GM19025 (cell line): ENCODE measurements around the gene TCERG1L.
"Not testable (repeated sequence)": the region's sequence is repeated elsewhere in the genome, so short reads cannot be mapped to it uniquely, and the experiment has no call there.

Experiments
- ATAC-seq: cut with Tn5 transposase; IDR thresholded peaks from one replicate; pipeline ENCODE4 v1.9.1; 2021; ENCODE audit warnings: mild to moderate bottlenecking, low read depth, moderate library complexity; ENCODE audit not compliant: unreplicated experiment

TCERG1L gene

DNA sequence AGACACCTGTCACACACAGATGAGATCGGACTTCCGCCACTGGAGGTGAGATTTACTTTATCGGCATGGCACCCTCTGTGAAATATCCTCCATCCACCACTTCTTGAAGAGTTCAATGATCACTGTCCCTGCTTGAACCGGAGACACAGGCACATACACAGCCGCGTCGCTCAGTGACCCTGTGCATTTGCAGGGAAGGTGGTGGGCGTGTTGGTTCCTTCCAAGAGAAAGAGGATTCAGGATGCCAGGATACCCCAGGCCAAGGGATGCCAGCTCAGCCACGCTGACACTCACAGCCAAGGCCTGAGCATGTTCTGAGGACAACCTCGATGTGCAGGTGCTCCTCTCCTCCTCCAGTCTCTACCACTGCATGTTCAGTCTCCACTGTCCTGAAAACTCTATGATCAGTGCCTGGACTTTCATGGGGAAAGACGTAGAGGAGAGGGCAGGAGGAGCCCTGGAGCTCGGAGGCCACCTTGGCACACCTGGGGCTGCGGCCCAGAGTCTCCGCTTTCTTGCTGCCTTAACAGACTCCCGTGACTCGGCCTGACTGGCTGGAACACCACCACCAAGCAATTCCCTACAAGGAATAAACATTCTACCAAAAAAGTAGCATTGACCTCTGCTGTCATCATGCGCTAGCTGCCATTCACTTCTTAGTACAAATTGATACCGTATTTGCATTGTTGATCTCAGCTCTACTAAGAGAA lies 115.2 kb downstream of the TCERG1L start:
- ATAC-seq: no peak

DNA sequence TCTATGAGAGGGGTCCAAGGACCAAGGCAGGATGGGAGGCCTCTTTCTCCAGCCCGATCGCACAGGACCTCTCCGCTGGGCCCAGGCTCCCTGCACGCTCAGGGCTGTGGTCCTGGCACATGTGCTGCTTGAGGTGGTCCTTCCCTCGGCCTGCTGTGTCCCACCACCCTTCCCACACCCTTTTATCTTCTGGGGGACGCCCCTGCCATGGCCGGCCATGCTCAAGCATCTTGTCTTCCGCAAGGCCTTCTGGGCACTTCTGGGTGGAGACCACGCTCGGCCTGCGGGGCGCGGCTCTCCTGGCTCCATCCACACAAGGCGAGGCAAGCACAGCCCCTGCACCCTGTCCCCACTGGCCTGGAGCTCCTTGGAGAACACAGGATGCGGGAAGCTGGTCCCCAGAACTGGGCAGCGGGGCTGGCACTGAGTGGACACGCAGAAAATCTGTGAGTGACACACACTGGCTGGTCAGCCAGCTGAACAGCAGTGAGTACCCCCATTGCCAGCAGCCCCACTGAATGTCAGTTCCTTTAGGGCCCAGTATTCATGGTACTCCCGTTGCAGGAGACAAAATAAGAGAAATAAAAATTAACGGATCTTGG lies 115.9 kb downstream of the TCERG1L start:
- ATAC-seq: no peak

DNA sequence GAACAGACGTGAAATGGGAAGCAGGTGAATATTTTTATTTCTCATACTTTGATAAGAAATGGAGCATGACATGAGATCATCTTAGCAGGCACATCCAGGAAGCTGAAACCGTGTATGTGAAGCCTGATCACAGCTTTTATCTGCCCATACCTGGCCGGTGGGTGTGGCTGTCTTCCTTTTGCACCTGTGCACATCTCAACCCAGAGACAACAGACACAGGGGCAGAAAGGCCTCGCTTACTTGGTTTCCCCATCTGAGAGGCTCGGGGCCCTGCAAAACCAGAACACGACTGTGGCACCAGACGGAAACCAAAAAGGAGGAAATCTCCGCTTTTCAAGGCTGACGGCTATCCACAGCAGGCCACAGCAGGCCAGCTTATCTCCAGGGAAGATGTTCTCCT lies 116.4 kb downstream of the TCERG1L start:
- no peak for ATAC-seq

DNA sequence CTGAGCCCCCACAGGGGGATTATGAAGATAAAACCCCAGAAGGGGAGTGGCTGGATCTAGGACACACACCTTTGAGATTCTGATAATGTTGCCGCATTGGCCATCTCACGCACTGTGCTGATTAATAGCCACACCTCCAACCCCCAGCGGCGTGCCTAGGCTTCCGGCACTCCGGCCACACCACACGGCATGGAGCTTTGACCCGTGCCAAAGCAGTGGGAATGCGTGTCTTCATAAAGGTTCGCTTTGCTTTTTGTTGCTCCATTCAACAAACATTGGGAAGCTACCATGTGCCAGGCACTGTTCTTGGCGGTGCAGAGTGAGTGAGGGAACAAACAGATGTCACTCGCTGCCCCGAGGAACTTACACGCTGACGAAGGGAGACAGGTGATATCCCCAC lies 117.6 kb downstream of the TCERG1L start:
- no peak for ATAC-seq

DNA sequence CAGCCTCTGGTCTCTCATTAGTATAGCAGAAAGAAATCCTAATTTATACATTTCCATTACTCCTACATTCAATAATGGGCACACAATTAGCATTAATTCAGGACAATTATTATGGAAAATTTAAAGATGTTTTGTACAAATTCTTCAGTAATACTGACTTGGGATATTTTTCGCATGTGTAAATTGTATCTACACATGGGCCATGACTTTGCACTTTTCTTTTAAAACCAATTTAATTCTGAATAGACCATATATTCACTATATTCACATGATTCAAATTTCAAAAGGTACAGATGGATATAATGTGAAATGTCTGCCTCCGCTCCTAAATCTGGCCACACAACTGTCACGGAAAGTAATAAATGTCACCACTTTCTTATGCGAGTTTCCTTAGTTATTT lies 123.0 kb downstream of the TCERG1L start:
- no peak for ATAC-seq

DNA sequence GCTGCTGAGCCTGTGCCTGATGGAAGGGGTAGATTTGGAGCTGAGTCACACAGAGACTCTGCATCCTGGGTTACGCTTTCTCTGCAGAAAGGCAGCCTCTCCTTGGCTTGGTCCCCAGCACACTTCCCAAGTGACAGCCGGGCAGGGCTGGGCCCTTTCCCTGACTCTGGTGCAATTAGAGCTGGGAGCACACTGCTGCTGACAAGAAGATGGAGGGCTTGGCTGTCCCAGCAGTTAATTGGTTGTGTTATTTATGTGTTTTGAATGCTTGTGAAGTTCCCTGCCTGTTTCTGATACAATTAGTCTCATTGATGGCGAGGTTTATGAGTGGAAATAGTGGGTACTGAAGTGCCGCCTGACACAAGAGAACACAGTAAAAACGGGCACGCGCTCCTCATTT lies 123.6 kb downstream of the TCERG1L start:
- no peak for ATAC-seq

DNA sequence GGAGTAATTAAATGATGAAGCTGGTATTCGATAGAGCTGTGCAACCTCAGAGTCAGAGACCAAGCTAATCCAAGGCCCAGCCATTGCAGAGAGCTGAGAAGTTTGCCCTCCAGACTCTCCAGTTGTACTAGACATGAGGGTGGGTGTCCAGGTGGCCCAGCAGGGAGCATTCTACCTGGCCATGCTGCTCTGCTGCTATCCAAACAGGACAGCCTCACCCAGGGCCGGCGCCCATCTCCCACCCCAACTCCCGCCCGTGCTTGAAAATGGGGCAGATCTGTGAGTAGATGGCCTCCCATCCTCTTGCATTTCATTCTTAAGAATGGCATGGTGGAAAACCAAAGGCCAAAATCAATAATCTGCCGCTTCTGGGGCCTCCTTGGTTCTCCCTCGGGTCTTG lies 124.2 kb downstream of the TCERG1L start:
- no peak for ATAC-seq

DNA sequence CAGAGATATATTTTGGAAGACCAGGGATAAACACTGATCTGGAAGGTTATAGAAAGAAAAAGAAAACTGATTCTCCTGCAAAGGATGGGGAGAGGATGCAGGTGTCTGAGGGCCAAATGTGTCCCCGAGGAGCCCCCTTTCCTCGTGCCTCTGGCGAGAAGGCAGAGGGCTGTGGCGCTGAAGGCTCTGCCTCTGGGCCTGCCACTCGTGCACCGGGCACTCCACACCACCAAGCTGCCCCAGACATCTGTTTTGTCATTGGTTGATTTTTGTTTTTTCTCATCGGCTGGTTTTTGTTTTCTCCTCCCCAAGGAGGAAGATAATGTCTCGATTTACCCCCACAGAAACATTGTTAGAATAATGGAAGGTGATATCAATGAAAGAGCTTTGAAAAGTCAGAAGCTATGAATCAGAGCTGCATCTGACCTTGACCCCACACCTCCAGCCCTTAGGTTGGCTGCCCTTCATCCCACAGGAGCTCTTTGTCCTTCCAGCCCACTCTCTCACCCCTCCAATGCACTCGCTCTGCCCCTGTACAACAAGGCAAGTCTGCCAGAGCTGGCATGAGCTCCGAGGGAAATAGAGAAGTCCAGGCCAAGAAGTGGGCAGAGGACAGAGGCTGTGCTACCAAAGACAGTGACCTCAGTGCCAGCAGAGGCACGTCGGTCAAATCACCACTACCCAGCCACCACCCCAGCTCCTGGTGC lies 124.8 kb downstream of the TCERG1L start:
- ATAC-seq: no peak

DNA sequence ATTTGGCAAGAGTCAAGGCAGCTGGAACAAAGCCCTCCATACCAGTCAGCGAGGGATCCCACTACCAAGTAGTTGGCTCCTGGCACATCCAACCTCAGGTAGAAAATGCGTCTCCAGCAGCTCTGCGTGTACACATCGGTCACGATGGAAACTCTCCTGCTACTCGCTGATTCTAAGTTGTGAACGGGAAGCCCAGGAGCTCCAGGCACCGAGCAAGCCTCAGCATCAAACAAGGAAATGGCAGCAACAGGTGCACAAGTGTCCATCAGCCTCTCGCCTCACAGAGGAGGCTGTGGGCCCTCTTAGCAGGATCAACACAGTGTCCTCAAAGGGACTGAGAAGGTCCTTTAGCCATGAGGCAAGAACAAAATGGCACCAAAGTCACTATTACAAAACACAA lies 127.0 kb downstream of the TCERG1L start:
- ATAC-seq: no peak

DNA sequence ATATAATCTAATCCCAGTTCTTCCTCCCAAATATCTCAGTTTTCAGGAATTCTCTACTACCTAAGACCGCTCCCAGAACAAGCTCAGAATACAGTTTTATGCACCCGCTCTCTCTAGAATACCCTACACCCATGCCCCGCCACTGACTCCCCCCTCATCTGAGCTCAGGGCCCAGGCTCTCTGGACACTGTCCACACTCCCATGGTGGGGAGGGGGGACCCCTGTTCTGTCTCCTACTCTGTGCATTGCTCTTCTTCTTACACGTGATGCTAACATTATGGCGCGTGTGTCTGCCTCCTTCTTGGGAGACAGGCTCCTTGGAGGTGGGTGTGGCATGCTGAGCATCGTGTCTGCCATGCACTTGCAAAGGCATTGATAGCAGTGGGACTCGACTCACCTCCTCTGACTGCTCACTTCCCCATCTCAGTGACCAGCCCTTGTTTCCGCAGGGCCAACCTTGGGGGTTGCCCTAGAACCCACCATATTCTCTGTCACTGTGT lies 127.9 kb downstream of the TCERG1L start:
- ATAC-seq: no peak

DNA sequence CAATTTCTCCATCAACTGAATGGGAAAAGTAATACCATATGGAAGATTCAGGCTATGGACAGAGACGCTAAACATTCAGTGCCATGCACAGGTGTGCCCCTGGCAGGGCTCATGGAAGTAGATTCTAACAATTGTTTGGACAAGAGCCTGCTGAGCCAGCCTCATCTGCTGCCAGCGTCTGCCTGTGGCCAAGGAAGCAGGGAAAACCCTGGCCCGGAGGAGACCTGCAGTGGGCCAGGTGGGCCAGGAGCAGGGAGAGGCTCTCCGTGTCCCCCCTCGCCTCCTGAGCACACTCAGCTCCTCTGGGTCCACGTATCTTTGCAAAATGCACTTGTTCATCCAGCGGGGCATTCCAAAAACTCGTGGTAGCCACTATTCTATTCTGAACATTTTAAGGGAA lies 130.1 kb downstream of the TCERG1L start:
- no peak for ATAC-seq

DNA sequence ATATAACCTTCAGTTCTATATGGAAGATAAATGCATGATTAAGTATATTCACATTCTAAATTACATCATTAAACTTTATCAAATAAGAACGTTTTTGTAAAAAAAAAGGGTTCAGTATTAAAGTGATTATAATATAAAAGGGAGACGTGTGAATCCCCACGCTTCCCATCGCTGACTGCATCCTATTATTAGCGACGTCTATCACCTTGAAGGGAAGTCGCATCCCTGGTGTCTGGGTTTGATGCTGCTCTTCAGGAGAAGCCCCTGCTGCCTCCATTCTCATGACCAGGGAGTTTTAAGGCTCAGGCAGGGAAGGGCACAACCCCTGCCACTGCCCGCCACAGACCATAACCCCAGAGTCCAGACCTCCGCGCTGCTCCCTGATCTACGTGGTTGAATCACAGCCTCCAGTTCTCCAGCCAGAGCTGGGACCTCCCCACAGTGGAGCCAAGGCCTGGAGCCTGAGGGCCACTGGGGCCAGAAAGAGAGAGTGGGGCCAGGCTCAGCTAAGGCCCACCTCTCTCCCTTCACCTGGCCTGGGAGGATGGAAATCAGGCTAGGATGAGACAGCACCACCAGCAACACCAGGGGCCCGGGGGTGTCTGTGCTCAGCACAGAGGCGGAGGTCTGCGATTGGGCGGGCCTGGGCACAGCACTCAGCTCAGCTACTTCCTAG lies 130.6 kb downstream of the TCERG1L start:
- no peak for ATAC-seq

DNA sequence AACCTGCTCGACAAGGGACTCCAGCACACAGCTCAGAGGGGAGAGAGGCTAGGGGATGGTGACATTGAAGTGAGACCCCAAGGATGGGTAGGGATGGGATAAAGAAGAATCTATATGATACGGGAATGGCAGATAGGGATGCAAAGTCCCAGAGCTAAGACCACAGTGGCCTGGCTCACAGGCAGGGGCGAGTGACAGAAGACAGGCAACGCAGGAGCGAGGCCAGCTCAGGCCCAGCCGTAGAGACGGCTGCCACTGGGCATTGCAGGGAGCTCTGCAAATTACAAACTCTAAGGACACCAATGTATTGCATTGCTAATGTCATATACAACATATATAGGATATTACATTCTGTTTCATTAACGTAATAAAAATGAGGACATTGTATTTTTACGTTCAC lies 131.4 kb downstream of the TCERG1L start:
- ATAC-seq: no peak

DNA sequence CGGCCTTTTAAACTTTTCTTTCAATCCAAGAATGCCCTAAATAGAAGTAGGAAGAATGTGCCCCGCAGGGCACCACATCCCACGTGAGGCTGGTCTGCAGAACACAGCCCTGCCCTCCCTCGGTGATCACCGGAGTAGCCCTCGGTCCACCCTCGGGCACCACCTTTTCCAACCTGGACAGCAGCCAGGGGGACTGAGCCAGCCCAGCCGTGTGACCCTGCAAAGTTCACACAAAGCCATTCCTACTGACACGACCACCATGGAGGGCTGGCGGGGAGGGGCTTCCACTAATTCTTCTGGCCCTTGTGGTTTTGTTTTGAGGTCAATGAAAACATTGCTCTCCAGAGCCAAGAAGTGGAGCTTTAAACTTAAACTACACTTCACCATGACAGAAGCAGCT lies 132.2 kb downstream of the TCERG1L start:
- ATAC-seq: no peak

DNA sequence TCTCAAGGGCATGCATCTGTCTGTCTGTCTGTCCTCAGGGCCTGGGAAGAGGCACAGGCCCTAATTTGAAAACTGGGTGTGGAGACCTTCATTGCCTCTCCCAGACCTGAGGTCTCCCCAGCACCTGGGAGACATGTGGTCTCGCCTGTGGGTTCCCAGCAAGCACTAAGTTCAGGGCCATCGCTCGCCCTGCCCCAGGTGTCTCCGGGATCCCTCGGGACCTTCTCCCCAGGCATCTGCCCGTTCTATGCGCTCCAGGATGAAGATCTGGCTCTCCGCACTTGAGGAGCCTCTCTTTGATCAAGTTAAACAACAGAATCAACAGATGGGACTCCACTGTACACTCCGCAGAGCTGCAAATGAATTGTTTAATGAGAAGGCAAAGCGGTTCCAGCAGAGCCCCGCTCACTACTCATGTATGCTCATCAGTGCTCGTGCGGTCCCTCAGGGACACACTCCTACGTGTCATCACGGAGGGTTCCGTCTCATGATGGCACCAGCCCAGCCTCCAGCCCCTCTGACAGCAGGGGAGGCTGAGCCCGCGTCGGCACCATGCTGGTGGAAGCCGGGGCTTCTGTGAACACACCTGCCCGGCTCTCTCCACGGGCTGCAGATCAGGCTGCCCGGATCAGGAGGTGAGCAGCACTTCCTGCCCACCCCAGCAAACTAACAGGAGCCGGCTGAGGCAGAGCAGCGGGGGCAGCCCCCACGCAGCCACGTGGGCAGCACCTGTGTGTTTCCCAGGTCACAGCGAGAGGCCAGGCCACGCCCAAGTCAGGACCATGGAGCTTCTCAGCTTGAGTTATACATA lies 132.8 kb downstream of the TCERG1L start:
- ATAC-seq: no peak

DNA sequence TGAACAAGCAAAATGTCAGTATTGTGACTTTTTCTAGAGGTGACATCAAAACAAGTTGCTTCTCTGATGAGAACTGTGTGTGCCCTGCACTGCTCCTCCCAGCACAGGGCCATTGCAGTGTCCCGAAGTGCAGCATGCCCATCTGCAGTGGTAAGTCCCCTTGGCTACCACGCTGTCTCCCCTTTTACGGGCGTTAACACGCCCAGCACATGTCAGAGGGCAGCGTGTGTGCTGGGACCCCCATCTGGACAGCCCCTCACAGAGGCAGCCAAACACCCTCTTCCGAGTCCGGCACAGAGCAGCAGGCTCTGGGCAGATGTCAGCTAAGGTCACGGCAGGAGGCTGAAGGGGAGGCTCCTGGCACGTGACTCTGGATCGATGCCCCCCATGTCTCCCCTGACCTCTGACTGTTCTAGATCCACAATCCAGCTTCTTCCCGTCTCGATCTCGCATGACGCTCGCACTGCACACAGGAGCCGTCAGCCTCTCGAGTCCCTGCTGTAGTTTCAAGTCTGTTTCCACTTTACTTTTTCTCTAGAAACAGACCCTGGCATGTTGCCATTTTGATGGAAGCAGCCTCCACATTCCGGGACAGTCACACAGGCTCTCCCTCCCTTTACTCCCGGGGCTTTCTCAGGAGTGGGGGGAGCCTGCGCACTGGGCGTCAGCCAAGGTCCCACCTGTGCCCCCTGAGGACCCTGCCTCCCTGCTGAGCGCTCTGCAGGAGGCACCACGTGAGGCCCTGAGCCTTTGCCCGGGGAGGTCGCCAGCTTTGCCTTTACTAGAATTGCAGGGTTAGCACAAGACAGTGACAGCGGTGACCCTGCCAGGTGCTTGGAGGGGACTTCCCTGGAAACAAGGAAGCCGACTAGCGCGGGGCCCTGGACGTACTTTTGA lies 133.8 kb downstream of the TCERG1L start:
- no peak for ATAC-seq

DNA sequence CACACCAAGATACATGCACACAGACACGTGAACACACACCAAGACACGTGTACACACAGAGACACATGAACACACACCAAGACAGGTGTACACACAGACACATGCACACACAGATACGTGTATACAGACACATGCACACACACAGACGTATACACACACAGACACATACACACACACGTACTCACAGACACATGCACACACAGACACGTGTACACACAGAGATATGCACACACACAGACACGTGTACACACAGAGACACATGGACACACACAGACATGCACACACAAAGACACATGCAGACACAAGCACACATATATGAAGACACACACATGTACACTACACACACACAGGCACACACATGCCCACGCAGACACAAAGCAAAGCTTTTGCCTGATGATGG lies 134.6 kb downstream of the TCERG1L start:
- ATAC-seq: no peak

DNA sequence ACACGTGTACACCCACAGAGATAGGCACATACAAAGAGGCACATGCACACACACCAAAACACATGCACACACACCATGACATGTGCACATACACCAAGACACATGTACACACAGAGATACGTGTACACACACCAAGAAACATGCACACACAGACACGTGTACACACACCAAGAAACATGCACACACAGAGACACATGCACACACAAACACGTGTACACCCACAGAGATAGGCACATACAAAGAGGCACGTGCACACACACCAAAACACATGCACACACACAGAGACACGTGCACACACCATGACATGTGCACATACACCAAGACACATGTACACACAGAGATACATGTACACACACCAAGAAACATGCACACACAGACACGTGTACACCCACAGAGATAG lies 135.2 kb downstream of the TCERG1L start:
- not testable (repeated sequence) for ATAC-seq

DNA sequence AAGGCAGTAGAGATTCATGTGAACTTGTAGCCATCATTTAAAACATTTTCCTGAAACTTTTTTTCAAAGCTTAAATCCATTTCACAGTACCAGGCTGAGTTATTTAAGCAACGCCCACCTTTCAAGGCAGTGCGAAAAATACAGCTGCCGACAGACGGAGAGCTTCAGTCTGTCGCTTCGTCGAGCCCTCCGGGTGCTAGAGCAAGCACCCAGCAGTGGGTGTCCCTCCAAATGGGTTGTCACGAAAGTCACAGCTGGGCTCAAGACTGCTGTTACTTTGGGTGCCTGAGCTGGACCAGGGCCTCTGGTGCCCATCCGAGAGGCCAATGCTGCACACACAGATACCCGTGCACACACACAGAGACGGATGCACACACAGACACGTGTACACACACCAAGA lies 135.6 kb downstream of the TCERG1L start:
- ATAC-seq: no peak
